HepG2 (cell line): ENCODE measurements around the gene RIMKLB. TPM values are rescaled to one million over a fixed set of nuclear protein-coding genes. Genes with fewer than 3 reads are reported as not detected.

Experiments used
- ATAC-seq: fragments of 200-7000 bp; cut with Tn5 transposase; 3 replicates; pipeline ENCODE4 v1.9.1; 2020; ENCODE audit warnings: mild to moderate bottlenecking, moderate library complexity
- BruUV-seq: library from RNA; stranded (reverse); fragments of 400-500 nt; replicated peaks from 2 replicates; lab custom pipeline; 2021; lab: Mats Ljungman, UMichigan
- CTCF ChIA-PET: fragments of 300-600 bp; formaldehyde crosslinking; extraction: SDS; loops from one replicate; lab custom pipeline; 2021; ENCODE audit warnings: low total read pairs, inconsistent platforms, low intra/inter-chr PET ratio; lab: Yijun Ruan, JAX
- POLR2A ChIA-PET: fragments of 350-600 bp; sonication (Branson Sonifier 250); formaldehyde crosslinking; loops from one replicate; lab custom pipeline; 2020; ENCODE audit warnings: antibody characterized with exemption, inconsistent platforms; lab: Yijun Ruan, JAX
- DNase-seq: peaks from one replicate; pipeline ENCODE4 v3.0.0-alpha.2; 2015; ENCODE audit warnings: low spot score
- FAIRE-seq: peaks from 3 replicates; lab custom pipeline; 2011; peaks lifted over from hg19 to GRCh38; lab: Jason Lieb, UNC
- H2AFZ ChIP-seq: one replicate; pipeline ENCODE4 v1.6.1; 2011; ENCODE audit warnings: low read length, inconsistent platforms
- H3K27ac ChIP-seq: fragments of 300-600 bp; 3 replicates; pipeline ENCODE4 v1.8.0; 2011; ENCODE audit warnings: mixed run types, mild to moderate bottlenecking, mixed read lengths, low read length, inconsistent platforms; ENCODE audit not compliant: insufficient read depth; ENCODE audit errors: extremely low read length
- H3K27me3 ChIP-seq, 2 experiments: fragments of 200-600 bp in 1 of 2; 2 replicates in 1 of 2; 3 replicates in 1 of 2; pipeline versions ENCODE4 v1.6.0 to v1.8.0; 2011; ENCODE audit warnings: low read length in 2 of 2, mild to moderate bottlenecking in 2 of 2, moderate library complexity in 2 of 2, inconsistent platforms in 1 of 2; ENCODE audit not compliant: insufficient read depth in 2 of 2, control insufficient read depth in 1 of 2
- H3K36me3 ChIP-seq, 2 experiments: fragments of 200-600 bp in 1 of 2; replicated peaks in 1 of 2; 2 replicates in 1 of 2; 3 replicates in 1 of 2; pipeline versions ENCODE4 v1.5.1 to v1.8.0; 2011; ENCODE audit warnings: low read length in 2 of 2, inconsistent platforms in 1 of 2; ENCODE audit not compliant: insufficient read depth in 2 of 2, control insufficient read depth in 1 of 2
- H3K4me1 ChIP-seq: 2 replicates; pipeline ENCODE4 v1.5.1; 2012; ENCODE audit warnings: low read length, inconsistent platforms; ENCODE audit not compliant: insufficient read depth
- H3K4me2 ChIP-seq: 2 replicates; pipeline ENCODE4 v1.6.0; 2011; ENCODE audit warnings: low read depth, low read length, inconsistent platforms
- H3K4me3 ChIP-seq, 3 experiments: fragments of 200-600 bp in 1 of 3; sonication (generic), shearing (Covaris generic) in 1 of 3; replicated peaks in 1 of 3; 2 replicates each; pipeline ENCODE4 v1.5.1; 2011 to 2016; ENCODE audit warnings: low read length in 3 of 3, inconsistent platforms in 2 of 3, low read depth in 2 of 3, mild to moderate bottlenecking in 2 of 3, control low read depth in 1 of 3, mixed read lengths in 1 of 3; ENCODE audit not compliant: insufficient read depth in 1 of 3
- H3K79me2 ChIP-seq: one replicate; pipeline ENCODE4 v1.6.1; 2011; ENCODE audit warnings: low read length, inconsistent platforms; ENCODE audit not compliant: insufficient read depth
- H3K9ac ChIP-seq: 2 replicates; pipeline ENCODE4 v1.6.0; 2011; ENCODE audit warnings: mild to moderate bottlenecking, low read depth, low read length, inconsistent platforms; ENCODE audit not compliant: insufficient read depth
- H3K9me3 ChIP-seq: 2 replicates; pipeline ENCODE4 v1.5.1; 2012; ENCODE audit warnings: mild to moderate bottlenecking, low read length
- H4K20me1 ChIP-seq: 2 replicates; pipeline ENCODE4 v1.6.0; 2011; ENCODE audit warnings: inconsistent platforms, mild to moderate bottlenecking, low read length, moderate library complexity; ENCODE audit not compliant: insufficient read depth
- ARNTL ChIP-seq: sonication (generic); formaldehyde crosslinking; IDR thresholded peaks from 2 replicates; pipeline ENCODE4 v1.4.0; 2020; ENCODE audit warnings: mild to moderate bottlenecking, missing genetic modification reagents
- CCDC6 ChIP-seq: sonication (generic); formaldehyde crosslinking; IDR thresholded peaks from 2 replicates; pipeline ENCODE4 v1.8.1; 2022; ENCODE audit warnings: mild to moderate bottlenecking, missing genetic modification reagents, moderate library complexity
- MAFF ChIP-seq: IDR thresholded peaks from 2 replicates; pipeline ENCODE4 v1.6.1; 2011; ENCODE audit warnings: low read depth, low read length, improper control_type of control experiment
- MED13 ChIP-seq: sonication (generic); formaldehyde crosslinking; IDR thresholded peaks from 2 replicates; pipeline ENCODE4 v1.5.0; 2020; ENCODE audit warnings: missing genetic modification reagents
- RBFOX2 ChIP-seq: fragments of 200-400 bp; formaldehyde crosslinking; IDR thresholded peaks from 2 replicates; pipeline ENCODE4 v1.6.1; 2017; ENCODE audit warnings: low read depth, mild to moderate bottlenecking, low read length
- SIX4 ChIP-seq: sonication (generic); formaldehyde crosslinking; IDR thresholded peaks from 2 replicates; pipeline ENCODE4 v1.4.0; 2020; ENCODE audit warnings: missing genetic modification reagents
- THRA ChIP-seq: sonication (generic); formaldehyde crosslinking; IDR thresholded peaks from 2 replicates; pipeline ENCODE4 v1.4.0; 2020; ENCODE audit warnings: missing genetic modification reagents, borderline replicate concordance
- YY1 ChIP-seq: IDR thresholded peaks from 2 replicates; pipeline ENCODE4 v1.6.1; 2011; ENCODE audit warnings: low read length, low read depth, moderate library complexity, mild to moderate bottlenecking; ENCODE audit not compliant: insufficient read depth, insufficient replicate concordance
- ZNF644 ChIP-seq: IDR thresholded peaks from 2 replicates; pipeline ENCODE4 v1.6.1; 2016; ENCODE audit warnings: low read depth
- ZNF746 ChIP-seq: sonication (generic); formaldehyde crosslinking; IDR thresholded peaks from 2 replicates; pipeline ENCODE4 v1.8.0; 2022; ENCODE audit warnings: mild to moderate bottlenecking, missing genetic modification reagents
- ZNF766 ChIP-seq: sonication (generic); formaldehyde crosslinking; IDR thresholded peaks from 2 replicates; pipeline ENCODE4 v1.5.0; 2020; ENCODE audit warnings: missing genetic modification reagents, borderline replicate concordance
- ZNF841 ChIP-seq: sonication (generic); formaldehyde crosslinking; IDR thresholded peaks from 2 replicates; pipeline ENCODE4 v1.8.1; 2023; ENCODE audit warnings: missing genetic modification reagents, borderline replicate concordance
- ZSCAN20 ChIP-seq: sonication (generic); formaldehyde crosslinking; IDR thresholded peaks from 2 replicates; pipeline ENCODE4 v1.4.0; 2020; ENCODE audit warnings: missing genetic modification reagents, mild to moderate bottlenecking, borderline replicate concordance
- WGBS: methylation state at CpG from one replicate; pipeline ENCODE4 v1.1.6; 2017; ENCODE audit warnings: low lambda C conversion rate; 5-methylcytosine and 5-hydroxymethylcytosine counted together
- in situ Hi-C: cut with HindIII; loops from 2 replicates; pipeline ENCODE4 v1.10.0; 2017; ENCODE audit warnings: low pct_unique_long_range_greater_than_20kb; ENCODE audit not compliant: extremely low pct_ligation_motif_present
- intact Hi-C: fragments of 100-400 bp; cut with micrococcal nuclease; formaldehyde crosslinking; loops from one replicate; pipeline ENCODE4 v1.10.0; 2022; ENCODE audit not compliant: unreplicated experiment
- polyA plus RNA-seq, 8 experiments: library from polyadenylated mRNA; depleted of rRNA in 3 of 8; stranded (reverse) in 7 of 8; unstranded in 1 of 8; fragments of >200 nt; fragmentation: Illumina TruSeq in 4 of 8; extraction: Trizol in 4 of 8; gene quantifications; 2 replicates each; pipeline versions ENCODE4 v1.2.1 to v1.2.3, GENCODE V29; 2011 to 2016; ENCODE audit warnings: low read depth in 4 of 8, missing spikeins in 1 of 8, mixed read lengths in 1 of 8; ENCODE audit not compliant: insufficient read depth in 1 of 8
- total RNA-seq, 5 experiments: library from RNA; depleted of rRNA; stranded (reverse); fragments of >200 nt; fragmentation: Illumina TruSeq; extraction: Trizol; gene quantifications; 2 replicates each; pipeline ENCODE4 v1.2.3, GENCODE V29; 2016; ENCODE audit warnings: low read depth in 1 of 5
- TF ChIP-seq, protein P1 (sequence below): sonication (generic); formaldehyde crosslinking; IDR thresholded peaks from 2 replicates; pipeline ENCODE4 v1.5.1; 2020; ENCODE audit warnings: missing genetic modification reagents, mild to moderate bottlenecking, borderline replicate concordance

RIMKLB gene
- total and polyA plus RNA-seq, 2 of the 13 experiments (the other 11 are each of a cell fraction or from before 2014, with no cell fraction given) = 0.33 to 0.40 TPM

DNA sequence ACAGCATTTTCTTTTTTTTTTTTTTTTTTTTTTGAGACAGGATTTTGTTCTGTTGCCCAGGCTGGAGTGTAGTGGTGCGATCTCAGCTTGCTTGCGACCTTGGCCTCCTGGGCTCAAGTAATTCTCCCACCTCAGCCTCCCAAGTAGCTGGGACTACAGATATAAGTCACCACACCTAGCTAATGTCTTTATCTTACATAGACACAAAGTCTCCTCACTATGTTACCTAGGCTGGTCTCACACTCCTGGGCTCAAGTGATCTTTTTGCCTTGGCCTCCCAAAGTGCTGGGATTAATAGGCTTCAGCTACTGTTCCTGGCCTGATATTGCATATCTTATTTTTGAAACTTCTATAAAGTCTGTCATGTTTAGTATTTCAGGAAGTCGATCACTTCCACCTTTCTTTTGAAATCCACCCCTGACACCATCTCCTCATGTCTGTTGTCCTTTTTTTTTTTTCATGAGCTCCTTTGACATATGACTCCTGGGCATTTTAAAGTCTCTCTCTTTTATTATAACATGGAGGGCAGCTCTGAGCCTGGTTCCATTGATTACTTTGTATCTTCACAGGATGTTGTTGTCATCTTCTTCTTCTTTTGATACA lies 118.8 kb downstream of the RIMKLB start:
- Histone ChIP-seq H3K9me3 (no peaks in the 10 kb centered on the region), H2AFZ (no peak overlapping the region), H3K4me3 (no peak overlapping the region), H4K20me1 (no peaks in the 10 kb centered on the region), H3K4me1 (no peaks in the 10 kb centered on the region), H3K27ac (no peak overlapping the region), H3K9ac (no peak overlapping the region), H3K27me3 (peaks cover 1 to 2% of the 10 kb centered on the region in 2 experiments; a peak in 3 of 5 replicates), H3K4me2 (no peak overlapping the region), H3K36me3 (no peaks in the 10 kb centered on the region), H3K79me2 (no peaks in the 10 kb centered on the region)
- ChIA-PET CTCF (no interaction called here), POLR2A (no interaction called here)
- ATAC-seq = no peak
- WGBS = 0% methylated on average over 3 of the region's 3 CpGs
- BruUV-seq = no TSS peak
- FAIRE-seq = no peak
- TF ChIP-seq ZNF766 (CRISPR knock-in tag) (no peak), CCDC6 (CRISPR knock-in tag) (no peak), ARNTL (CRISPR knock-in tag) (no peak), RBFOX2 (no peak), ZNF841 (CRISPR knock-in tag) (no peak), ZSCAN20 (CRISPR knock-in tag) (no peak), SIX4 (no peak), YY1 (no peak), ZNF644 (CRISPR knock-in tag) (no peak), MED13 (CRISPR knock-in tag) (no peak), THRA (no peak), MAFF (no peak), ZNF746 (CRISPR knock-in tag) (no peak)
- TF ChIP-seq, protein P1, sequence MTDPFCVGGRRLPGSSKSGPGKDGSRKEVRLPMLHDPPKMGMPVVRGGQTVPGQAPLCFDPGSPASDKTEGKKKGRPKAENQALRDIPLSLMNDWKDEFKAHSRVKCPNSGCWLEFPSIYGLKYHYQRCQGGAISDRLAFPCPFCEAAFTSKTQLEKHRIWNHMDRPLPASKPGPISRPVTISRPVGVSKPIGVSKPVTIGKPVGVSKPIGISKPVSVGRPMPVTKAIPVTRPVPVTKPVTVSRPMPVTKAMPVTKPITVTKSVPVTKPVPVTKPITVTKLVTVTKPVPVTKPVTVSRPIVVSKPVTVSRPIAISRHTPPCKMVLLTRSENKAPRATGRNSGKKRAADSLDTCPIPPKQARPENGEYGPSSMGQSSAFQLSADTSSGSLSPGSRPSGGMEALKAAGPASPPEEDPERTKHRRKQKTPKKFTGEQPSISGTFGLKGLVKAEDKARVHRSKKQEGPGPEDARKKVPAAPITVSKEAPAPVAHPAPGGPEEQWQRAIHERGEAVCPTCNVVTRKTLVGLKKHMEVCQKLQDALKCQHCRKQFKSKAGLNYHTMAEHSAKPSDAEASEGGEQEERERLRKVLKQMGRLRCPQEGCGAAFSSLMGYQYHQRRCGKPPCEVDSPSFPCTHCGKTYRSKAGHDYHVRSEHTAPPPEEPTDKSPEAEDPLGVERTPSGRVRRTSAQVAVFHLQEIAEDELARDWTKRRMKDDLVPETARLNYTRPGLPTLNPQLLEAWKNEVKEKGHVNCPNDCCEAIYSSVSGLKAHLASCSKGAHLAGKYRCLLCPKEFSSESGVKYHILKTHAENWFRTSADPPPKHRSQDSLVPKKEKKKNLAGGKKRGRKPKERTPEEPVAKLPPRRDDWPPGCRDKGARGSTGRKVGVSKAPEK (CRISPR knock-in tag) = no peak
- in situ Hi-C loops = no loop called here
- intact Hi-C loops = no loop called here
- DNase-seq = no peak
